Mesenteric fat pad (tissue), 1 donor: Measurements from ENCODE around the gene RALGAPB. TPM values are rescaled to one million over a fixed set of nuclear protein-coding genes. Genes with fewer than 3 reads are reported as not detected.
A peak's percentile ranks its signal among the peaks of the same experiment; 100 is the strongest.
"Not testable (repeated sequence)": the region's sequence is repeated elsewhere in the genome, so short reads cannot be mapped to it uniquely, and the experiment has no call there.

Experiments
- DNase-seq: peaks from one replicate; pipeline ENCODE4 v3.0.0-alpha.2; 2020; ENCODE audit warnings: low spot score
- long read RNA-seq: library from polyadenylated mRNA; unstranded; transcript quantifications from one replicate; pipeline ENCODE4 v2.0.0, GENCODE V29; 2020
- total RNA-seq: library from RNA; stranded (reverse); fragmentation: NEBNext Ultra II Directional; extraction: Animal tissue kit (Norgen Biotek cat#: 25700); gene quantifications from one replicate; pipeline ENCODE4 v1.2.1, GENCODE V29; 2021
- donor health status: DM: yes; HTN: yes; CAD: no.

RALGAPB gene
- total RNA-seq = 29.7 TPM
- long read RNA-seq, partial matches to known transcripts = 7 of 9 reads
- long read RNA-seq, other reads (novel, unspliced or antisense) = 2 of 9 reads

DNA sequence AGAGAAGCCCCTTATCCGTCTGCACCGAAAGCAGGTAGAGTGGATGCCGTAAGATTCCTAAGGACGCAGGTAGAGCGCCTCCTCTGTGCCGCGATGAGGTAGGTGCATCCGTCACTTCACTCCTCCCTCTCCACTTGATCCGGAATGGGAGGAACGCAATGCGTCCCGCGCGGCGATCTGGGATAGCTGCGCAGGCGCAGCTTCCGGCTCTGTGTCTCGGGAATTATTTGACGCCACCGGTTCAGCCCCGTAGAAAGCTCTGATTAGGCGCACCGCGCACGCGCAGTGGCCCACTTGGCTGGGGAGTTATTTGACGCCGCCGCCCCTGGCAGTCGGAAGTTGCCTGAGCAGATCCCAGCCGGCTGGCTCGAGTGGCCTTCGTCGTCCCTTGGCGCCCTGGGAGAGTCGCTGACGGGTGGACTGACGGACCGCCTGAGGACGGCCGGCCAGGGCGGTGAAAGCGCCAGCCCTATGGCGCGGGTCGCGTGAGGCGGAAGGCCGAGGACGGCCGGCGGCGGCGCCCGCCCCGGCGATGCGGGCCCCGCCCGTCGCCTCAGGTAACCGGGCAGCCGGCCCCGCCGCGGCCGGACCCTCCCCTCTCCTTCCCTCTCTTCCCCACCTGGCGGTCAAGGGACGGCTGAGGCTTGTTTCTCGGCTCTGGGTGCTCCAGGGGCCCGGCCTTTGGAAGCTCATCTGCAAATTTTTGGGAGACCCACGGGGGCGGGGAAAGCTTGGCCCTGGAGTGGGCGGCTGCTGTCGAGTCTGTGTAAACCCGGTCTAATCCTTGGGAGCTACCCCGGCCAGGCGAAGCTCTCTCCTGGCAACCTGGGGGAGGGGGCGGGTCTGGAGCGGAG is at the start of gene RALGAPB:
TSS of gene RALGAPB (plus strand) at position 331 of the 854 bp plus-strand sequence. CDS start 15,590 bp downstream, outside the sequence.
- peak; percentile 100 for DNase-seq

DNA sequence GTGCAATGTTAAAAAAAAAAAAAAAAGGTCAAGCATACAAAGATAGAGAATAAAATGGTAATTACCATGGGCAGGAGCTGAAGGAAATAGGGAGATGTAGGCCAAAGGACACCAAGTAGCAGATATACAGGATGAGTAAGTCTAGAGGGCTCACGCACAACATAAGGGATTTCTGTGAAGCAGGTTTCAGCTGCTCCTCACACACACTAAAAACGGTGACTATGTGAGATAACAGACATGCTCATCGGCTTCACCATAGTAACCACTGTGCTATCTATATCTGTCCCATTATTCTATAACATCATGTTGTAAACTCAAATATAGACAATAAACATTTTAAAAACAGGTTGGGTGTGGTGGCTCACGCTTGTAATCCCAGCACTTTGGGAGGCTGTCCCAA is 49.1 kb upstream of the RALGAPB start:
- DNase-seq = no peak

- DNase-seq = no peak
Measured at GRCh38 chr20:38424401-38424800, 48.2 kb upstream of the RALGAPB start.

- DNase-seq = no peak
Measured at GRCh38 chr20:38426006-38426897, 46.4 kb upstream of the RALGAPB start.

DNA sequence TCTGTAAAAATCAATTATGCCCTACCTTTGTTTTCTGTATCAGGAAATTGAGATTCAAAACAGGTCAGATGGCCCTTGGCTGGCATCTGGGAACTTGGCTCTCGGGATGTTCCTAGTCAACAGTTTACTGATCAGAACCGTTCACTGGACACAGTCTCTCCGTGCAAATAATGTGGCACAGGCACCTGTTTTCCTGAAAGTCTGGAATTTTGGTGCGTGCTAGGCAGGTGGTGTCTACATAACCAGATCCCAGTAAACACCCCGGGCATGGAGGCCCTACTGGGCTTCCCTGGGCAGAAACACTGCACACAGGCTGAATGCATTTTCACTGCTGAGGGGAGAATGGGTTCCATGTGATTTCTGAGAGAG is 45.0 kb upstream of the RALGAPB start:
- no peak for DNase-seq

- DNase-seq = no peak
Measured at GRCh38 chr20:38428800-38429199, 43.8 kb upstream of the RALGAPB start.

DNA sequence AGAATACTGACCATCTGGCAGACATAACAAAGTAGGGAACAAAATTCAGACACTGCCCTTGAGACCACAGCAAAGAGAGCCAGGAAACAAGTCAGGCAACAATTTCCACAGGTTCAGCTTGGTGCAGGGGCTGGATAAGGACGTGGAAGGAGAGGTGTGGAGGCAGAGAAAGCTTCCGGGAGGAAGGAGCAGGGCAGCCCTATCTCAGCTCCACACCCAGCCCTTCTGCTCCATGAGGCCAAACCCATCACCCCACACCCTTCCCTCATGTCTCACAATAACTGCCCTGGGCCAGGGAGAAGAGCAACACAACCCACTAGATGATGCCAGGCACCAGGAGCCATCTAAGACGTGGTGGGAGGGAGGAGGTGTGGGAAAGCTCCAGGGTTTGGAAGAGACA is 43.3 kb upstream of the RALGAPB start:
- DNase-seq = no peak

DNA sequence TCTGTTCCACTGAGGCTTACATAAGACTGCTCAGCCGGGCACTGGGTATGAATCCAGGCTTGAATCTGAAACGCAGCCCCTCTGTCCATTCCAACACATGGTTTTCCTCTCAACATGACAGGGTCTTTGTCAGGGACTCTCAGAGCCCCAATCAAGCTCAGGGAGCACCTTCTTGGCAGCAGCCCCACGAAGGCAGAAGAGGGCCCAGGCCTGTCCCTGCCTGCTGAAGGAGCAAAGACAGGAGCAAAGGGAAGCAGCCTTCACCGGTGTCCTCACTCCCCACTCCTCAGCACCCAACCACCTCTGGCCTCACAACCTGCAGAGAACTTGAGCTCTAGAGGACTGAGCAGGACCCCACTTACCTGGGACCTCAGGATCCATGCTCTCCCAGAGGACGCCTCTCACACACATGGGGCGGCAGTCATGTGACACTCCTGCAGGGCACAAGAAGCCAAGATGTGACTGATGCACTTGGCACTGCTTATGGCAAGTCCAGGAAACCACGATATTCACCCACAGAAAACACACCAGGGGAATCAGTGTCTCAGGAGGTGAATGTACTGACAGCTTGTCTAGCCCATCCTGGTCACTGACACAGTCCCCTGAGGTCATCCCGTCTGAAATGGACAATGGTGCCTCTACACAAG is 41.8 kb upstream of the RALGAPB start:
- no peak for DNase-seq

GRCh38 chr20:38432292-38432691 is 40.4 kb upstream of the RALGAPB start:
- DNase-seq = no peak

DNA sequence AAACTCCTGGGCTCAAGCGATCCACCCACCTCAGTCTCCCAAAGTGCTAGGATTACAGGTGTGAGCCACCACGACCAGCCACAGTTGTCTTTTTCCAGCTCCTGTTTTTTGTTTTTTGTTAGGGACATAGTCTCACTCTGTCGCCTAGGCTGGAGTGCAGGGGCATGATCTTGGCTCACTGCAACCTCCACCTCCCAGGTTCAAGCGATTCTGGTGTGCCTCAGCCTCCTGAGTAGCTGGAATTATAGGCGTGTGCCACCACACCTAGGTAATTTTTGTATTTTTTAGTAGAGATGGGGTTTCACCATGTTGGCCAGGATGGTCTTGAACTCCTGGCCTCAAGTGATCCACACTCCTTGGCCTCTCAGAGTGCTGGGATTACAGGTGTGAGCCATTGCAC is 39.8 kb upstream of the RALGAPB start:
- DNase-seq = not testable (repeated sequence)

GRCh38 chr20:38433304-38433972 is 39.2 kb upstream of the RALGAPB start:
- DNase-seq = no peak

DNA sequence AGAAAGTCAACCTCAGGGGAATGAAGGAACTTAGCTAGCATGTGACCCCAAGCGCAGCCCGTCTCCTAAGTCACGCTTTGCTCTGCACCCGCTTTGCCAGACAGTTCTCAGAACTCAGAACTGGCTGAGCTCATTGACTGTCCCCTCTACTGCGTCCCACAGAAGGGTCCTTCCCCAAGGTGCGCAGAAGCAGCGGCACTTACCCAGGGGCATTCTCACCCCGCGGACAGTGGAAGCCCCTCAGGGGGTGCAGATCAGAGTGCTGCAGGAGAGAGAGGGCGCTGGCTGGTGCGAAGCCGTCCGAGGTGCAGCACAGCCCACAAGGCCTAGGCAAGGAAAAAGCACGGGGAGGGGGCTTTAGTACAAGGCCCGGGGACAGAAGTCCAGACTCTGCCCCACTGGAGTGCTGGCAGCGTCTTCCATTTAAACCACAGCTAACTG is 38.3 kb upstream of the RALGAPB start:
- DNase-seq = no peak

- DNase-seq = peak; percentile 97
Measured at GRCh38 chr20:38434770-38435554, 37.7 kb upstream of the RALGAPB start, which contains the start of gene SNHG17. Gene SNHG17 (minus strand): TSS chr20:38435328.

- no peak for DNase-seq
Measured at GRCh38 chr20:38435555-38435939, 37.1 kb upstream of the RALGAPB start.

DNA sequence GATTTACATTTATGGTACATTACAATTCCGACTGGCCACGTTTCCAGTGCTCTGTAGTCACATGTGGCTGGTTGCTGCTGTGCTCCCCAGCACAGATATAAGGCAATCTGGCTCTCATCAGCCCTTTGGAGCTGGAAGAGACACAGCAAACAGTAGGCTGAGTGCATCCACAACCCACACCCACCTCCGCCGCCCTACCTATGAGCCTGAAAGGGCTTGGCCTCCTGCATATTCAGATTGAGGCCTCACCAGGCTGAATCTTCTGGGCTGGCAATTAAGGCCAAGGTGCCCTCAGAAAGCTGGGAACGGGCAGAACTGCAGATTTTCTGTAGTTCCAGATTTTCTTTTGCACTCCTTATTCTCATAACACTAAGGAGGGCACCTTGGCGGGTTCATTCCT is 34.8 kb upstream of the RALGAPB start:
- DNase-seq = no peak

GRCh38 chr20:38441110-38441509 is 31.5 kb upstream of the RALGAPB start:
- DNase-seq = not testable (repeated sequence)

DNA sequence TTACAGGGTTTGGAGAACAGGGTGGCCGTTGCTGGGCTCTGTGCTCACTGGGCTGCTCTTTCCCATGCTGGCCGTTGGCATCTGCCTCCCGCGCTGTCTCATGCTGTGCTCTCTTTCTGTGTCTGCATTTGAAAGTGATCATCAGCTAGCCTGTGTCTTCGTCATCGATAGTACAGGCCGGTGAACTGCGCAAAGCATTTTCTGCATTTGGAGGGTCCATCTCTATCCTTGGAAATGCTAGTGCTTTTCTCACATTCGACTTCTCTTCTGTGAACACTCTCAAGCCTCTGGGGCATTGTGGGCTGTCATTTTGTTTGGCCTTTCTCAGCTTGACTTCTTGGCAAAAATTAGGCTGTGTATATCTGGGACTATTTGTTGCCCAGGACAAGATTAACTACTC is 30.7 kb upstream of the RALGAPB start:
- no peak for DNase-seq

DNA sequence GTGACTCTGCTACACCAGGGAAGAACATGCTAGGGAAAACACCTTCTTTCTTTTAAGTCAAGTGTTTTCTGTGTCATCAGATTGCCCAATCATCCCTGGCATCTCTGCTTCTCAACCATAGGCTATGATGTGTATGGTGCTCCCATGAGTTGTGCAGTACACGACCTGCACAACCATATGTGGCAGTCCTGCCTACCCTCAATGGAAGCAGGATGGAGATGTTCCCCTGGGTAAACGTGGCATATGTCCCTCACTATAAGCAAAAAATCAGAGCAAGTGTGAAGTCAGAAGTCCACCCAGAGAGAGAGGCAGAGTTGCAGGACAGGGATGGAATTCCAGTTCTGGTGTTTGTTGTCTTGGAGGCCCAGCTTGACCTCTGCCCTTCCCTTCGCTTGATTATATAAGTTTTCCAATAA is 27.3 kb upstream of the RALGAPB start:
- no peak for DNase-seq

- no peak for DNase-seq
Measured at GRCh38 chr20:38445901-38446425, 26.7 kb upstream of the RALGAPB start.
